ENCODE data around the gene CSTPP1. TPM values are rescaled to one million over a fixed set of nuclear protein-coding genes. Genes with fewer than 3 reads are reported as not detected.

CSTPP1 gene
- total and polyA plus RNA-seq, 8 donors = 16.4 to 146 (median 37.3) TPM

GRCh38 chr11:47099214-47099917 is 162.8 kb downstream of the CSTPP1 start:
- Histone ChIP-seq H3K27ac (peak overlapping the region in 4 of 5 donors; percentile 49 to 76 (median 55)), H3K4me1 (peaks cover 12 to 28% (median 22%) of the 10 kb centered on the region in 4 donors)
- TF ChIP-seq POLR2A (IDR thresholded peaks at IDR 0.05) (no peak), POLR2AphosphoS5 (IDR thresholded peaks at IDR 0.05) (peak in 2 of 3 donors; percentile 6 to 51)

DNA sequence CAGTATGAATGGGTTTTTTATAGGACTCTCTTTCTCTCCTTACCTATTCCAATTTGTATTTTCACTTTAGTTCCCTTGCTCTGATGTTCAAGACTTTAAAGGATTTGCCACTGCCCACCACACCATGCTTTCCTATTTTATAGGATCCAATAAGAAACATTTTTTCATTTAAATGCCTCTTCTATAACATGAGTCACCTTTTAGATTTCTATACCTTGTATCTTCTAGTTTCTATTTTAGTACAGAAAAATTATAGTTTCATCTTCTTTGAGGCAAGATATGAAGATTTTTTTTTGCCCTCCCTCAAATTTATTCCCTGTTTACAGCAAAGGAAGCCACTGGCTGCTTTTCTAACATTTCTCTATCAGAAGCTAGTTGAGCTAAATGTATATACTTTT is 163.4 kb downstream of the CSTPP1 start:
- Histone ChIP-seq H3K4me1 (peaks cover 15 to 33% (median 25%) of the 10 kb centered on the region in 4 donors), H3K9me3 (no peaks in the 10 kb centered on the region), H3K4me3 (no peak overlapping the region), H3K36me3 (no peaks in the 10 kb centered on the region), H3K27me3 (no peaks in the 10 kb centered on the region), H3K27ac (peak overlapping the region in 2 of 5 donors; percentile 49 to 61)
- DNase-seq = no peak
- no peak for TF ChIP-seq CTCF (IDR thresholded peaks at IDR 0.05)
- no peak for TF ChIP-seq EP300 (IDR thresholded peaks at IDR 0.05)
- TF ChIP-seq POLR2A (IDR thresholded peaks at IDR 0.05) = no peak
- no peak for TF ChIP-seq POLR2AphosphoS5 (IDR thresholded peaks at IDR 0.05)
- intact Hi-C loops (cut with DNase I; ENCODE audit: low total_unique reads) = no loop called here

More at GRCh38 chr11:47099214-47099917, 162.8 kb downstream of the CSTPP1 start:
- intact Hi-C loops (cut with DNase I; ENCODE audit: low total_unique reads) = no loop called here
- Histone ChIP-seq H3K27me3 (no peaks in the 10 kb centered on the region), H3K9me3 (no peaks in the 10 kb centered on the region), H3K4me3 (no peak overlapping the region), H3K36me3 (no peaks in the 10 kb centered on the region)
- 27 to 52% (median 48%) methylated on average over 3 of the region's 3 CpGs for WGBS, 5 donors
- DNase-seq = peak; percentile 37 to 63

GRCh38 chr11:47101406-47101805 is 164.8 kb downstream of the CSTPP1 start:
- DNase-seq = no peak
- Histone ChIP-seq H3K4me3 (no peak overlapping the region), H3K27me3 (no peaks in the 10 kb centered on the region), H3K9me3 (no peaks in the 10 kb centered on the region), H3K4me1 (peaks cover 15 to 46% (median 32%) of the 10 kb centered on the region in 4 donors), H3K36me3 (no peaks in the 10 kb centered on the region), H3K27ac (no peak overlapping the region)
- 55 to 72% (median 60%) methylated on average over 3 of the region's 3 CpGs for WGBS, 5 donors
- TF ChIP-seq POLR2A (IDR thresholded peaks at IDR 0.05) = no peak
- intact Hi-C loops (cut with DNase I; ENCODE audit: low total_unique reads) = no loop called here

DNA sequence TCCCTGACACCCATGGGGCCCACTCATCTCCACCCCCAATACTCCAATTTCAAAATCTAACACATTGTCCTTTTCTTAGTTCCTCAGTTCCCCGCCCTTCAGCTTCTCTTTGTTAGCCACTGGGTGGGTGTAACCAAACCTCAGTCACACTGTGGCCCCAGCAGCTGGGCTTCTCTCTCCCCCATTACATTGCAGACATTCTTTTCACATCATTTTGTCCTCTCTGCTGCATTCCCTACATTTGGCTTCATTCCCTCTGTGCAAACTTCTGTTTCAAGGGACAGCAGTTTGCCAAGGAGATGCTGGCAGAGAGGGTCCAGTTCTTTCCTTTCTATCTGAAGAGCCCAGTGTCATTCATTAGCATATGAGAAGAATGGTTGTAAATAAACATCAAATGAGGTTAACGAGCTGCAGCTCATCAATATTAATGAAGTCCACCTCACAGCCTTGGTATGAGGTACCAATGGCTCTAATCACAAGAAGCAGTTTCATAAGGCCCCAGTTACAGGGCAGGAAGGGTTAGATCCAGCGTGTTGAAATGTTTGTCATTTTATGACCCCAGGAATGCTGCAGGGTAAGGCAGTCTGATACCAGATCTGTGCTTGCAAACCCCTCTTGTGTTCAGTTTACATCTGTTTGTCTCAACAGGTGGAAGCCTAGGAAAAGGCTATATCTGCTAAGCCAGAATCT is 167.8 kb downstream of the CSTPP1 start:
- peak in 1 of 2 donors; percentile 23 for DNase-seq
- no peaks in the 10 kb centered on the region for H3K27me3 ChIP-seq
- intact Hi-C loops (cut with DNase I; ENCODE audit: low total_unique reads) = no loop called here
- H3K4me3 ChIP-seq = no peak overlapping the region
- WGBS, 5 donors = 60 to 74% (median 66%) methylated on average over 3 of the region's 3 CpGs
- H3K9me3 ChIP-seq = no peaks in the 10 kb centered on the region
- no peak overlapping the region for H3K27ac ChIP-seq
- peaks cover 16 to 67% (median 36%) of the 10 kb centered on the region in 4 donors for H3K4me1 ChIP-seq
- no peaks in the 10 kb centered on the region for H3K36me3 ChIP-seq
- TF ChIP-seq EP300 (IDR thresholded peaks at IDR 0.05) (no peak), CTCF (IDR thresholded peaks at IDR 0.05) (no peak), POLR2A (IDR thresholded peaks at IDR 0.05) (no peak)

DNA sequence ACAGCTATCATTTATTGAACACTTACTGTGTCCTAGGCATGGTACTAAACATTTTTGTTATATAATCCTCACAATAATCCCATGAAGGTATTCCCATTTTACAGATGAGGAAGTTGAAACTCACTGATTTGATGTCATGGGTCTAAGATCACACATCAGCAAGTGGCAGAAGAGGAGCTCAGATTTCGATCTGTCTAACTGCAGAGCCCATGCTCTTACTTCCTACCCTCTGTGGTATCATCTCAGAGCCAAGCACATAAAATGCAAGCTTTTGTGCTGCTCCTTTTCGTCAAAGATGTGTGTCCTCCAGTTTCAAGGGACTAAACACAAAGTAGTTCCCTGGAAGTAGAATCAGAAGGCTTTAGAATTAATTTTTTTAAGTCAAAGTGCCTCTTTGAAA is 169.0 kb downstream of the CSTPP1 start:
- no peaks in the 10 kb centered on the region for H3K27me3 ChIP-seq
- no peaks in the 10 kb centered on the region for H3K36me3 ChIP-seq
- no peak for TF ChIP-seq POLR2A (IDR thresholded peaks at IDR 0.05)
- TF ChIP-seq POLR2AphosphoS5 (IDR thresholded peaks at IDR 0.05) = no peak
- TF ChIP-seq EP300 (IDR thresholded peaks at IDR 0.05) = no peak
- no peak for TF ChIP-seq CTCF (IDR thresholded peaks at IDR 0.05)
- peaks cover 9 to 67% (median 32%) of the 10 kb centered on the region in 4 donors for H3K4me1 ChIP-seq
- 68 to 89% (median 75%) methylated on average over 2 of the region's 2 CpGs for WGBS, 5 donors
- DNase-seq = no peak
- intact Hi-C loops (cut with DNase I; ENCODE audit: low total_unique reads) = no loop called here
- no peaks in the 10 kb centered on the region for H3K9me3 ChIP-seq
- H3K4me3 ChIP-seq = no peak overlapping the region
- H3K27ac ChIP-seq = peak overlapping the region in 1 of 5 donors; percentile 2

All from stomach (tissue), 9 donors.